ENCODE measurements around the gene LIMS2. TPM values are rescaled to one million over a fixed set of nuclear protein-coding genes. Genes with fewer than 3 reads are reported as not detected.

Gene LIMS2
- total RNA-seq, 1 experiment from 2014 or later, result 1.8 TPM

GRCh38 chr2:127679680-127680361, 4.5 kb upstream of the LIMS2 start:
- DNase-seq (ENCODE audit: low spot score), result no peak
- in situ Hi-C loops (cut with HindIII; ENCODE audit: low sequenced_read_pairs), result no loop called here

GRCh38 chr2:127678991-127679390, 3.7 kb upstream of the LIMS2 start:
- DNase-seq (ENCODE audit: low spot score), result no peak
- in situ Hi-C loops (cut with HindIII; ENCODE audit: low sequenced_read_pairs), result no loop called here

- DNase-seq (ENCODE audit: low spot score), result no peak
- in situ Hi-C loops (cut with HindIII; ENCODE audit: low sequenced_read_pairs), result no loop called here
These were observed 3.2 kb upstream of the LIMS2 start for GRCh38 chr2:127678531-127678930.

- in situ Hi-C loops (cut with HindIII; ENCODE audit: low sequenced_read_pairs), result no loop called here
- no peak for DNase-seq (ENCODE audit: low spot score)
These were observed 1.6 kb upstream of the LIMS2 start for GRCh38 chr2:127676906-127677305.

GRCh38 chr2:127674241-127675209, 805 bp downstream of the LIMS2 start:
- in situ Hi-C loops (cut with HindIII; ENCODE audit: low sequenced_read_pairs), result no loop called here
- no peak for DNase-seq (ENCODE audit: low spot score)

GRCh38 chr2:127673291-127674069, 1.9 kb downstream of the LIMS2 start:
- DNase-seq (ENCODE audit: low spot score), result no peak
- in situ Hi-C loops (cut with HindIII; ENCODE audit: low sequenced_read_pairs), result no loop called here

- in situ Hi-C loops (cut with HindIII; ENCODE audit: low sequenced_read_pairs), result no loop called here
- DNase-seq (ENCODE audit: low spot score), result no peak
These were observed 2.7 kb downstream of the LIMS2 start for GRCh38 chr2:127672341-127673224.

- DNase-seq (ENCODE audit: low spot score), result no peak
- in situ Hi-C loops (cut with HindIII; ENCODE audit: low sequenced_read_pairs), result no loop called here
These were observed 3.6 kb downstream of the LIMS2 start for GRCh38 chr2:127671557-127672302.

- in situ Hi-C loops (cut with HindIII; ENCODE audit: low sequenced_read_pairs), result no loop called here
- DNase-seq (ENCODE audit: low spot score), result no peak
These were observed 4.4 kb downstream of the LIMS2 start for GRCh38 chr2:127670957-127671290.

- in situ Hi-C loops (cut with HindIII; ENCODE audit: low sequenced_read_pairs), result no loop called here
- no peak for DNase-seq (ENCODE audit: low spot score)
These were observed 5.0 kb downstream of the LIMS2 start for GRCh38 chr2:127670055-127670956.

- DNase-seq (ENCODE audit: low spot score), result no peak
- in situ Hi-C loops (cut with HindIII; ENCODE audit: low sequenced_read_pairs), result no loop called here
These were observed 6.3 kb downstream of the LIMS2 start for GRCh38 chr2:127669056-127669455.

GRCh38 chr2:127665267-127665893, 9.9 kb downstream of the LIMS2 start:
- in situ Hi-C loops (cut with HindIII; ENCODE audit: low sequenced_read_pairs), result no loop called here
- DNase-seq (ENCODE audit: low spot score), result no peak

GRCh38 chr2:127664895-127665225, 10.5 kb downstream of the LIMS2 start:
- DNase-seq (ENCODE audit: low spot score), result no peak
- in situ Hi-C loops (cut with HindIII; ENCODE audit: low sequenced_read_pairs), result no loop called here

- DNase-seq (ENCODE audit: low spot score), result no peak
- in situ Hi-C loops (cut with HindIII; ENCODE audit: low sequenced_read_pairs), result no loop called here
These were observed 11.1 kb downstream of the LIMS2 start for GRCh38 chr2:127664065-127664894.

GRCh38 chr2:127663566-127664064, 11.7 kb downstream of the LIMS2 start:
- DNase-seq (ENCODE audit: low spot score), result no peak
- in situ Hi-C loops (cut with HindIII; ENCODE audit: low sequenced_read_pairs), result no loop called here

Measured in G401 (cell line).